GM12878 (cell line): Measurements from ENCODE around the gene GLB1L3. TPM values are rescaled to one million over a fixed set of nuclear protein-coding genes. Genes with fewer than 3 reads are reported as not detected.

Experiments used
- ATAC-seq: fragments of 200-7000 bp; cut with Tn5 transposase; 3 replicates; pipeline ENCODE4 v1.9.1; 2020; ENCODE audit warnings: mild to moderate bottlenecking, moderate library complexity
- BruUV-seq: library from RNA; stranded (reverse); fragments of 400-500 nt; replicated peaks from 2 replicates; lab custom pipeline; 2021; lab: Mats Ljungman, UMichigan
- CTCF ChIA-PET: fragments of 300-600 bp; sonication (Branson Sonifier 250); formaldehyde crosslinking; extraction: SDS; loops from one replicate; lab custom pipeline; 2021; ENCODE audit warnings: inconsistent platforms; lab: Yijun Ruan, JAX
- POLR2A ChIA-PET: fragments of 350-600 bp; formaldehyde crosslinking; extraction: SDS; loops from one replicate; lab custom pipeline; 2021; ENCODE audit warnings: inconsistent platforms; lab: Charles Lee
- RAD21 ChIA-PET: fragments of 300-600 bp; sonication (Branson Sonifier 250); formaldehyde crosslinking; loops from one replicate; lab custom pipeline; 2023; ENCODE audit warnings: antibody characterized with exemption; ENCODE audit not compliant: unreplicated experiment; lab: Charles Lee
- SMC1A ChIA-PET: fragments of 300-600 bp; sonication (Branson Sonifier 250); formaldehyde crosslinking; loops from one replicate; lab custom pipeline; 2023; ENCODE audit not compliant: unreplicated experiment, uncharacterized antibody; lab: Charles Lee
- DNase-seq: peaks from one replicate; pipeline ENCODE4 v3.0.0-alpha.2; 2011; ENCODE audit warnings: low read depth, low spot score
- FAIRE-seq: peaks from 3 replicates; lab custom pipeline; 2011; peaks lifted over from hg19 to GRCh38; lab: Jason Lieb, UNC
- H2AFZ ChIP-seq: 2 replicates; pipeline ENCODE4 v1.6.0; 2011; ENCODE audit warnings: low read depth, low read length, control low read depth; ENCODE audit not compliant: control insufficient read depth
- H3K27ac ChIP-seq: 2 replicates; pipeline ENCODE4 v1.5.1; 2011; ENCODE audit warnings: control low read depth; ENCODE audit not compliant: control insufficient read depth, insufficient read depth
- H3K27me3 ChIP-seq, 2 experiments: replicated peaks in 1 of 2; 2 replicates each; pipeline versions ENCODE4 v1.6.0 to v1.6.1; 2011; ENCODE audit warnings: low read length in 1 of 2; ENCODE audit not compliant: control insufficient read depth in 2 of 2, insufficient read depth in 2 of 2
- H3K36me3 ChIP-seq, 2 experiments: 2 replicates each; pipeline ENCODE4 v1.5.1; 2011; ENCODE audit warnings: low read length in 1 of 2; ENCODE audit not compliant: control insufficient read depth in 2 of 2, insufficient read depth in 2 of 2
- H3K4me1 ChIP-seq: 2 replicates; pipeline ENCODE4 v1.6.1; 2011; ENCODE audit warnings: mild to moderate bottlenecking, low read length, moderate library complexity, mixed read lengths; ENCODE audit not compliant: control insufficient read depth, insufficient read depth
- H3K4me2 ChIP-seq: 2 replicates; pipeline ENCODE4 v1.6.0; 2011; ENCODE audit warnings: control low read depth; ENCODE audit not compliant: control insufficient read depth, insufficient read depth
- H3K4me3 ChIP-seq: fragments of 200-600 bp; sonication (generic); 2 replicates; pipeline ENCODE4 v1.5.1; 2016
- H3K79me2 ChIP-seq: 2 replicates; pipeline ENCODE4 v1.6.0; 2011; ENCODE audit warnings: low read length; ENCODE audit not compliant: control insufficient read depth, insufficient read depth
- H3K9ac ChIP-seq: 2 replicates; pipeline ENCODE4 v1.8.0; 2011; ENCODE audit warnings: low read length, control low read depth, mixed read lengths; ENCODE audit not compliant: control insufficient read depth, insufficient read depth
- H3K9me3 ChIP-seq: replicated peaks from 3 replicates; pipeline ENCODE4 v1.5.1; 2011; ENCODE audit warnings: mild to moderate bottlenecking, low read length; ENCODE audit not compliant: control insufficient read depth, insufficient read depth
- H4K20me1 ChIP-seq: 2 replicates; pipeline ENCODE4 v1.6.0; 2011; ENCODE audit not compliant: control insufficient read depth, insufficient read depth
- EZH2 ChIP-seq: IDR thresholded peaks from 2 replicates; pipeline ENCODE4 v1.6.1; 2012; ENCODE audit warnings: low read depth, mild to moderate bottlenecking, control low read depth, inconsistent platforms, low read length, borderline replicate concordance; ENCODE audit not compliant: control insufficient read depth
- FOS ChIP-seq: IDR thresholded peaks from 3 replicates; pipeline ENCODE4 v1.6.1; 2011; ENCODE audit warnings: borderline replicate concordance; ENCODE audit not compliant: insufficient read length; ENCODE audit errors: extremely low read depth
- LARP7 ChIP-seq: fragments of 450-650 bp; IDR thresholded peaks from 2 replicates; pipeline ENCODE4 v1.6.1; 2017; ENCODE audit warnings: mild to moderate bottlenecking
- NBN ChIP-seq: fragments of 450-650 bp; IDR thresholded peaks from 2 replicates; pipeline ENCODE4 v1.6.1; 2016
- RBBP5 ChIP-seq: fragments of 200-600 bp; sonication (generic); conservative IDR thresholded peaks from 2 replicates; pipeline ENCODE4 v1.6.1; 2016
- SPI1 ChIP-seq: IDR thresholded peaks from 2 replicates; pipeline ENCODE4 v1.6.1; 2011; ENCODE audit warnings: low read depth, mild to moderate bottlenecking, low read length, moderate library complexity, borderline replicate concordance; ENCODE audit not compliant: insufficient read depth
- TBL1XR1 ChIP-seq: IDR thresholded peaks from 2 replicates; pipeline ENCODE4 v1.6.1; 2012; ENCODE audit warnings: low read depth, low read length, improper control_type of control experiment
- YBX1 ChIP-seq: fragments of 450-650 bp; IDR thresholded peaks from 2 replicates; pipeline ENCODE4 v1.6.1; 2016; ENCODE audit warnings: antibody characterized with exemption
- ZZZ3 ChIP-seq: IDR thresholded peaks from 2 replicates; pipeline ENCODE4 v1.6.1; 2011; ENCODE audit warnings: low read depth; ENCODE audit not compliant: control insufficient read depth, insufficient read length
- WGBS: methylation state at CpG from one replicate; pipeline ENCODE4 v1.1.6; 2016; ENCODE audit warnings: low lambda C conversion rate; ENCODE audit not compliant: insufficient replicate concordance, insufficient coverage; ENCODE audit errors: missing lambda C conversion rate; 5-methylcytosine and 5-hydroxymethylcytosine counted together
- in situ Hi-C: fragments of 300-500 bp; cut with MboI; formaldehyde crosslinking; loops from 9 replicates; pipeline ENCODE4 v1.14.3; 2018; ENCODE audit warnings: mixed read lengths
- intact Hi-C: fragments of 100-400 bp; cut with micrococcal nuclease; formaldehyde crosslinking; loops from one replicate; pipeline ENCODE4 v1.14.2; 2022; ENCODE audit not compliant: unreplicated experiment
- polyA plus RNA-seq, 11 experiments: library from polyadenylated mRNA; depleted of rRNA in 4 of 11; unstranded in 6 of 11; stranded (reverse) in 5 of 11; fragments of >200 nt; fragmentation: Nextera tagmentation in 4 of 11; fragmentation: Illumina TruSeq in 1 of 11; extraction: Ambion mirVana in 4 of 11; extraction: Trizol in 1 of 11; gene quantifications; 1 replicate in 1 of 11; 2 replicates in 10 of 11; pipeline versions ENCODE4 v1.2.1 to v1.2.3, GENCODE V29; 2011 to 2016; ENCODE audit warnings: inconsistent platforms in 2 of 11, missing spikeins in 2 of 11, low read depth in 1 of 11
- total RNA-seq, 4 experiments: library from RNA; depleted of rRNA in 3 of 4; stranded (reverse); fragments of >200 nt in 3 of 4; fragmentation: Illumina TruSeq in 1 of 4; extraction: Trizol in 1 of 4; gene quantifications; 2 replicates each; pipeline versions ENCODE4 v1.2.1 to v1.2.3, GENCODE V29; 2013 to 2021

Gene GLB1L3
- total and polyA plus RNA-seq, 10 of the 15 experiments (the other 5 are each of a cell fraction or from before 2014, with no cell fraction given), result 0.53 to 2.9 (median 1.9) TPM; not detected in 1

GRCh38 chr11:134330611-134331353 lies 54.6 kb downstream of the GLB1L3 start:
- ChIA-PET SMC1A (no interaction called here), CTCF (no interaction called here)
- no TSS peak for BruUV-seq
- 65% methylated on average over 22 of the region's 22 CpGs for WGBS
- Histone ChIP-seq H3K9ac (no peak overlapping the region), H3K36me3 (no peaks in the 10 kb centered on the region), H3K4me3 (no peak overlapping the region), H3K4me2 (no peak overlapping the region), H2AFZ (no peak overlapping the region)
- TF ChIP-seq RBBP5 (no peak), ZZZ3 (no peak), YBX1 (no peak), SPI1 (no peak), LARP7 (no peak), EZH2 (no peak), FOS (no peak), NBN (no peak), TBL1XR1 (no peak)
- TF ChIP-seq, all 136 proteins: peak for 0
- DNase-seq (no peak), ATAC-seq (no peak), FAIRE-seq (no peak)
- no peaks in the 10 kb centered on the region for H3K9me3 ChIP-seq
- H3K4me1 ChIP-seq, result no peaks in the 10 kb centered on the region; the same call in 1 of the 2 replicates
- H3K27ac ChIP-seq, result no peak overlapping the region
- RAD21 ChIA-PET, result no interaction called here
- no peaks in the 10 kb centered on the region for H3K79me2 ChIP-seq
- H4K20me1 ChIP-seq, result no peaks in the 10 kb centered on the region; the same call in 1 of the 2 replicates
- POLR2A ChIA-PET, result no interaction called here
- intact Hi-C loops (no loop called here), in situ Hi-C loops (no loop called here)
- peaks cover 0 to 3% of the 10 kb centered on the region in 2 experiments; a peak in 1 of 4 replicates for H3K27me3 ChIP-seq
